Measurements from ENCODE around the gene ZNF791.

- TF ChIP-seq CTCF (conservative IDR thresholded peaks at IDR 0.05; ENCODE audit: low read depth, low read length), result no peak
- TF ChIP-seq EZH2phosphoT487 (IDR thresholded peaks at IDR 0.05; ENCODE audit: borderline replicate concordance, low read length), result no peak
Measured at GRCh38 chr19:12578641-12579040, 32.1 kb upstream of the ZNF791 start.

Measured in PC-3 (cell line).